ENCODE data around the gene ASAP2.

- TF ChIP-seq POLR2AphosphoS5 (IDR thresholded peaks at IDR 0.05; ENCODE audit: low read depth, low read length) (no peak), SIN3A (IDR thresholded peaks at IDR 0.05; ENCODE audit: borderline replicate concordance, insufficient read depth, low read length) (no peak), TAF1 (IDR thresholded peaks at IDR 0.05; ENCODE audit: borderline replicate concordance, insufficient read depth, low read length) (no peak)
These were observed 140.8 kb downstream of the ASAP2 start for GRCh38 chr2:9347411-9347881.

All from PFSK-1 (cell line).